ENCODE results near the gene NAT9. TPM values are rescaled to one million over a fixed set of nuclear protein-coding genes. Genes with fewer than 3 reads are reported as not detected.

NAT9 gene
- 10 to 100 TPM; 63.1 to 68.7 (median 65.9) TPM for total RNA-seq

GRCh38 chr17:74776044-74776962 is at the start of gene NAT9:
NAT9 (minus strand) TSS chr17:74776345; CDS start chr17:74775698, 647 bp downstream.
- peak; percentile 79 to 82 for ATAC-seq
- H3K36me3 Mint-ChIP-seq (ENCODE audit: insufficient read depth): peaks cover 17% of the 10 kb centered on the region

GRCh38 chr17:74824961-74825627 is 48.9 kb upstream of the NAT9 start:
- peaks cover 6% of the 10 kb centered on the region for H3K36me3 Mint-ChIP-seq (ENCODE audit: insufficient read depth)
- ATAC-seq (no peak), DNase-seq (no peak)
- H3K4me3 Mint-ChIP-seq: no peak overlapping the region
- no peaks in the 10 kb centered on the region for H3K27me3 Mint-ChIP-seq (ENCODE audit: low read depth)
- H3K4me1 Mint-ChIP-seq (ENCODE audit: low read depth): no peaks in the 10 kb centered on the region
- H3K9me3 Mint-ChIP-seq: no peaks in the 10 kb centered on the region

More at GRCh38 chr17:74776044-74776962, at the start of gene NAT9:
- no peaks in the 10 kb centered on the region for H3K27me3 Mint-ChIP-seq (ENCODE audit: low read depth)
- DNase-seq: peak; percentile 99
- H3K4me3 Mint-ChIP-seq: peak within 1 kb of the TSS; percentile 100
- no peaks in the 10 kb centered on the region for H3K9me3 Mint-ChIP-seq
- H3K4me1 Mint-ChIP-seq (ENCODE audit: low read depth): peaks cover 59% of the 10 kb centered on the region

- DNase-seq: no peak
- ATAC-seq: no peak
- H3K4me1 Mint-ChIP-seq (ENCODE audit: low read depth): no peaks in the 10 kb centered on the region
- no peak overlapping the region for H3K4me3 Mint-ChIP-seq
- no peaks in the 10 kb centered on the region for H3K27me3 Mint-ChIP-seq (ENCODE audit: low read depth)
- H3K9me3 Mint-ChIP-seq: no peaks in the 10 kb centered on the region
- peaks cover 14% of the 10 kb centered on the region for H3K36me3 Mint-ChIP-seq (ENCODE audit: insufficient read depth)
Observed at GRCh38 chr17:74822939-74823367, 46.8 kb upstream of the NAT9 start.

GRCh38 chr17:74822335-74822938 is 46.3 kb upstream of the NAT9 start:
- ATAC-seq (no peak), DNase-seq (no peak)
- Mint-ChIP-seq H3K4me1 (ENCODE audit: low read depth) (no peaks in the 10 kb centered on the region), H3K9me3 (no peaks in the 10 kb centered on the region), H3K4me3 (no peak overlapping the region), H3K27me3 (ENCODE audit: low read depth) (no peaks in the 10 kb centered on the region), H3K36me3 (ENCODE audit: insufficient read depth) (peaks cover 14% of the 10 kb centered on the region)

GRCh38 chr17:74821655-74822334 is 45.6 kb upstream of the NAT9 start:
- ATAC-seq: no peak
- Mint-ChIP-seq H3K9me3 (no peaks in the 10 kb centered on the region), H3K4me3 (no peak overlapping the region), H3K27me3 (ENCODE audit: low read depth) (no peaks in the 10 kb centered on the region), H3K4me1 (ENCODE audit: low read depth) (no peaks in the 10 kb centered on the region), H3K36me3 (ENCODE audit: insufficient read depth) (peaks cover 17% of the 10 kb centered on the region)
- no peak for DNase-seq

- Mint-ChIP-seq H3K4me3 (no peak overlapping the region), H3K9me3 (no peaks in the 10 kb centered on the region), H3K36me3 (ENCODE audit: insufficient read depth) (peaks cover 29% of the 10 kb centered on the region), H3K4me1 (ENCODE audit: low read depth) (no peaks in the 10 kb centered on the region), H3K27me3 (ENCODE audit: low read depth) (no peaks in the 10 kb centered on the region)
- DNase-seq (no peak), ATAC-seq (no peak)
Observed at GRCh38 chr17:74819801-74820436, 43.8 kb upstream of the NAT9 start.

- Mint-ChIP-seq H3K9me3 (no peaks in the 10 kb centered on the region), H3K27me3 (ENCODE audit: low read depth) (no peaks in the 10 kb centered on the region), H3K36me3 (ENCODE audit: insufficient read depth) (peaks cover 35% of the 10 kb centered on the region), H3K4me1 (ENCODE audit: low read depth) (no peaks in the 10 kb centered on the region), H3K4me3 (no peak overlapping the region)
- no peak for ATAC-seq
- no peak for DNase-seq
Observed at GRCh38 chr17:74818291-74818938, 42.3 kb upstream of the NAT9 start.

- ATAC-seq (no peak), DNase-seq (no peak)
- H3K4me3 Mint-ChIP-seq: no peak overlapping the region
- H3K36me3 Mint-ChIP-seq (ENCODE audit: insufficient read depth): peaks cover 32% of the 10 kb centered on the region
- no peaks in the 10 kb centered on the region for H3K9me3 Mint-ChIP-seq
- no peaks in the 10 kb centered on the region for H3K4me1 Mint-ChIP-seq (ENCODE audit: low read depth)
- H3K27me3 Mint-ChIP-seq (ENCODE audit: low read depth): no peaks in the 10 kb centered on the region
Observed at GRCh38 chr17:74816905-74817620, 40.9 kb upstream of the NAT9 start.

- no peak overlapping the region for H3K4me3 Mint-ChIP-seq
- DNase-seq (no peak), ATAC-seq (no peak)
- H3K4me1 Mint-ChIP-seq (ENCODE audit: low read depth): no peaks in the 10 kb centered on the region
- H3K9me3 Mint-ChIP-seq: no peaks in the 10 kb centered on the region
- H3K36me3 Mint-ChIP-seq (ENCODE audit: insufficient read depth): peaks cover 32% of the 10 kb centered on the region
- no peaks in the 10 kb centered on the region for H3K27me3 Mint-ChIP-seq (ENCODE audit: low read depth)
Observed at GRCh38 chr17:74815550-74816370, 39.6 kb upstream of the NAT9 start.

GRCh38 chr17:74815067-74815466 is 38.9 kb upstream of the NAT9 start:
- no peak for DNase-seq
- no peaks in the 10 kb centered on the region for H3K27me3 Mint-ChIP-seq (ENCODE audit: low read depth)
- H3K9me3 Mint-ChIP-seq: no peaks in the 10 kb centered on the region
- peaks cover 33% of the 10 kb centered on the region for H3K36me3 Mint-ChIP-seq (ENCODE audit: insufficient read depth)
- ATAC-seq: no peak
- no peak overlapping the region for H3K4me3 Mint-ChIP-seq
- no peaks in the 10 kb centered on the region for H3K4me1 Mint-ChIP-seq (ENCODE audit: low read depth)

GRCh38 chr17:74814453-74814852 is 38.3 kb upstream of the NAT9 start:
- ATAC-seq (no peak), DNase-seq (no peak)
- H3K9me3 Mint-ChIP-seq: no peaks in the 10 kb centered on the region
- H3K4me1 Mint-ChIP-seq (ENCODE audit: low read depth): no peaks in the 10 kb centered on the region
- H3K4me3 Mint-ChIP-seq: no peak overlapping the region
- no peaks in the 10 kb centered on the region for H3K27me3 Mint-ChIP-seq (ENCODE audit: low read depth)
- H3K36me3 Mint-ChIP-seq (ENCODE audit: insufficient read depth): peaks cover 32% of the 10 kb centered on the region
